GM21723 (cell line): Measurements from ENCODE around the gene PAIP1.
"Not testable (repeated sequence)": the region's sequence is repeated elsewhere in the genome, so short reads cannot be mapped to it uniquely, and the experiment has no call there.

Experiments used
- ATAC-seq: cut with Tn5 transposase; IDR thresholded peaks from one replicate; pipeline ENCODE4 v1.9.1; 2021; ENCODE audit warnings: mild to moderate bottlenecking, moderate library complexity; ENCODE audit not compliant: unreplicated experiment

PAIP1 gene, protein sequence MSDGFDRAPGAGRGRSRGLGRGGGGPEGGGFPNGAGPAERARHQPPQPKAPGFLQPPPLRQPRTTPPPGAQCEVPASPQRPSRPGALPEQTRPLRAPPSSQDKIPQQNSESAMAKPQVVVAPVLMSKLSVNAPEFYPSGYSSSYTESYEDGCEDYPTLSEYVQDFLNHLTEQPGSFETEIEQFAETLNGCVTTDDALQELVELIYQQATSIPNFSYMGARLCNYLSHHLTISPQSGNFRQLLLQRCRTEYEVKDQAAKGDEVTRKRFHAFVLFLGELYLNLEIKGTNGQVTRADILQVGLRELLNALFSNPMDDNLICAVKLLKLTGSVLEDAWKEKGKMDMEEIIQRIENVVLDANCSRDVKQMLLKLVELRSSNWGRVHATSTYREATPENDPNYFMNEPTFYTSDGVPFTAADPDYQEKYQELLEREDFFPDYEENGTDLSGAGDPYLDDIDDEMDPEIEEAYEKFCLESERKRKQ

DNA sequence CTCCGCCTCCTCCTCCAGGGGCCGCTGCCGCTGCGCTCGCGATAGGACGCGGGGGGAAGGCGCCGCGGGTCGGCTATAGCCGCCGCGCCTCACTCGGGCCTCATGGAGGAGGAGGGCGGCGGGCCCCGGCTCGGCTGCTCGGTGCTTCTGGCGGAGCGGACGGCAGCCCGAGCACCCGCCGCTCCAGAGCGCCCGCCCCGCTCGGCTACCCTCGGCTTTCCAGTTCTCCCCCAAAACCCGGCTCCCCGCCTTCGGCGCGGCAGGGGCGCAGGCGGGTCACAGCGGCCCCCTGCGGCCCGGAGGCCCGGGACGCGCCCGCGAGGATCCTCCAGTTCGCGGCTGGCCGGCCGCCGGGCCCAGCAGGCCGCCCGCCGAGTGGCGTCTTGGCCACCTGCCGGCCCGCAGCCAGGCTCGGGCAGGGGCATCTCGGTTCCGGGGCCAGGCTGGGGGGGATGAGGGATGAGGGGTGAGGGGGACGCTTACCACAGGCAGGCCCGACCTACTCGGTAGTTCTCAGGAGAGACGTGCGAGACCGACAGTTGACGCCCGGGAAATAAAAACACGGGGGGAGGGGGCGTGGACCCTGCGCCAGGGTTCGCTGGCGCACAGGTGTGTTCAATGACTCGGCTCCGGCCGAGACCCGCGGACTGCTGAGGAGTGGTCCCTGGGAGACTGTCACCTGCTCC, at the start of gene PAIP1:
Gene PAIP1 (minus strand): TSS at position 221 of the 686 bp plus-strand sequence. CDS start 231 bp downstream, outside the sequence.
- peak; percentile 79 for ATAC-seq

- ATAC-seq = no peak
These were observed 49.5 kb upstream of the PAIP1 start for GRCh38 chr5:43606351-43606750.

GRCh38 chr5:43604699-43605098, 47.8 kb upstream of the PAIP1 start:
- no peak for ATAC-seq

DNA sequence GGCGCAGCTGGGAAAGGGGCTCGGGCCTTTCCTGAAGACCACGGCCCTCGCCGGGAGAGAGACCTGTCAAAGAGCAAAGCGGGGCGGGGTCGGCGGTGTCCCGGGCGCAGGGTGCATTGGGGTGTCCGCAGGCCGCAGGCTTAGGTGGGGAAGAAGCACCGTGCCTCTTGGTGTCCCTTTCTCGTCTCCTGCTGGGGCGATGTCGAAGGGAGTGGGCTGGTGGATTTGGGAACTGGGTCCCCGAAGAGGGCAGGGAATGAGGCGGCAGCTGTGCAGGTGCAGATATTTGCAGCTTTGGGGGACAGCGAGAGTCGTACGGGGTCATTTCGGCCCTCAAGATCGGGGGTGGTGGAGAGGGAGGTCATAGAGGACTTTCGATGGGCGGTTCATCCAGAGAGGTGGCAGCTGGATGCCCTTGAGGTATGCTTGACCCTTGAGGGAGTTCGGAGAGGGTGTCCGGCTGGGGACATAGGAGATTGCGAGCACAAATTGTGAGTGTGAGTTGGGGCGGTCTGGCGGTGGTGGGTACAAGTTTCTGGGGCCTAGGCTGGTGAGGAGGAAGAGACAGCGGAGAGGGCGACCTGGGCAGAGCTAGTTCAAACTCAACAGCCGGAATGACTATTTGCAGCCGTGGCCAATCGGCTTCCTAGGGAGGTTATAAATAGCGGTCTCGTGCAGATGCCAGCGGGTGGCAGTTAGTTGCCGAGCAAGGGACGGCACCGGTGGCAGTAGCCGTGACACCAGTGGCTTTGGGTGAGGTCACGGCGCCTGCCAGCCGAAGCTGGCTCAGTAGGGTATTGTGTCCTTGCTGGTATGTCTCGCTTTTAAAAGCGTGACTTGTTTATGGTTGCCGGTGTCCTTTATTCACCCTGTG, 46.7 kb upstream of the PAIP1 start:
- ATAC-seq = peak; percentile 45

- ATAC-seq = peak; percentile 83
These were observed 45.8 kb upstream of the PAIP1 start, which contains the start of gene NNT for GRCh38 chr5:43602461-43603343. TSS of gene NNT (plus strand) at chr5:43603180. CDS start at chr5:43609196, 6,016 bp downstream.

DNA sequence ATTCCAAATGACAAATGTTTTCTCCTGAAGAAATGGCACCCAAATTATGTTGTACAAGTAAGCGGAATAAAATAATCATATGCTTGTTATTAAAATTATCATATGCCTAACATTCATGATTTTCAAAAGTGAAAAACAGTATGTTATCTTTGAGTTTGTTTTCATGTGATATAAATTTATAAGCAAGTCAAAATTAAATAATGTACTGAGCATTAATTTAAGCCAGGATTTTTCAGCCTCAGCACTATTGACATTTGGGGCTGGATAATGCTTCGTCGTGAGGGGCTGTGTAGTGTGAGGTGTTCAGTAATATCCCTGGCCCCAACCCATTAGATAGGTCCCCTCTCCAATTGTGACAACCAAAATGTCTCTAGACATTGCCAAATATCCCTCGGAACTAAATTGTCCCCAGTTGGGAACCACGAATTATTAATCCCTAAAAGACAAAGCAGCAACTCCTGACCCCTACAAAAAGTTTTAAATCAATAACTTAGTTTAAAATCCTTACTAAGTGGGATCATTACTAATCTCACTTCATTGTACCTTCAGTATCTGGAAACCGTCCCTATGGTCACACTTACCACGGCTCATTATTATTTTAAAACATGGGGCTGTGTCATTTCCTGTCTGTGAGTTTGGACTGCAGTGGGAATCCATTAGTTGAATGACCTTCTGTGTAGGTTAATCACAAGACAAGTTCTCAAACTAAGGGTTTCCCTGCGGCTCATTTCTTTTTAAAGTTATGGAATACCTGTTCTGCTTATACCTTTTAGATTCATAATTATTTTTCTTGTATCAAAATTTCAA, 44.8 kb upstream of the PAIP1 start:
- ATAC-seq = peak; percentile 32

- not testable (repeated sequence) for ATAC-seq
These were observed 42.0 kb upstream of the PAIP1 start for GRCh38 chr5:43598927-43599326.

GRCh38 chr5:43592363-43592762, 35.5 kb upstream of the PAIP1 start:
- ATAC-seq = no peak

GRCh38 chr5:43590700-43591099, 33.8 kb upstream of the PAIP1 start:
- ATAC-seq = no peak

DNA sequence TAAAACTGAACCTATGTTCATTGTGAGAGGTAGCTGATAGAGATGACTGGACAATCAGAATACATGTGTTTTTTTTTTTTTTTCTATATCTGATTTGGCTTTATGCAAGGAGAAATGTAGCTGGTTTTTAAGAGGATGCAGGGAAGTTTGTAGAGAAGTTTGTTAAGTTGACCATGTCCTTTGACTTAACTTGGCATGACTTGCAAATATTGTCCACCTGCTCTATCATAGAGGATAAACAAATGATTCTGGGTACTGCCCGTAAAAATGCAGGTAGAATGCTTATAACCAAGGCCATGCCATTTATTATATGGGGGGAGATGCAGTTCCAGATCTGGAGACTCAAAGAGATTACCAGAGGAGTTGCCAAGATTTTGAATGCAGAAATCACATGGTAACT, 32.4 kb upstream of the PAIP1 start:
- no peak for ATAC-seq

- no peak for ATAC-seq
These were observed 32.0 kb upstream of the PAIP1 start for GRCh38 chr5:43588842-43589241.

- ATAC-seq = no peak
These were observed 27.4 kb upstream of the PAIP1 start for GRCh38 chr5:43584166-43584699.

DNA sequence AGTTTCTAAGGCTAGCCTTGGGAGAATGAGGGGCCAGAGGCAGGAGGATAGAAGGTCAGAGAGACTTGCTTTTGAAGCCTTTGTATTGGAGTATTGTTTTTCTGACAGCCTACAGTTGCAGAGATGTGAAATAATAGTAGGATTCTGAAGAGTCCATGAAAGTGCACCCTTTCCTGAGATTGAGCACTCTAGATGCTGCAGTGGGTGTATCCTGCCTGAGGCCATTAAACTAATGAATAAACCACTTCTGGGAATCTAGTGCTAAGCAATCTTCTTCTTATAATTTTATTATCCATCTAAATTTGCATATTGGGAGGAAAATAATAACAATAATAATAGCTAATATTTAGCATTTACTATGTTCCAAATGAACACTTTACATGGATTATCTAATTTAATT, 26.8 kb upstream of the PAIP1 start:
- no peak for ATAC-seq

DNA sequence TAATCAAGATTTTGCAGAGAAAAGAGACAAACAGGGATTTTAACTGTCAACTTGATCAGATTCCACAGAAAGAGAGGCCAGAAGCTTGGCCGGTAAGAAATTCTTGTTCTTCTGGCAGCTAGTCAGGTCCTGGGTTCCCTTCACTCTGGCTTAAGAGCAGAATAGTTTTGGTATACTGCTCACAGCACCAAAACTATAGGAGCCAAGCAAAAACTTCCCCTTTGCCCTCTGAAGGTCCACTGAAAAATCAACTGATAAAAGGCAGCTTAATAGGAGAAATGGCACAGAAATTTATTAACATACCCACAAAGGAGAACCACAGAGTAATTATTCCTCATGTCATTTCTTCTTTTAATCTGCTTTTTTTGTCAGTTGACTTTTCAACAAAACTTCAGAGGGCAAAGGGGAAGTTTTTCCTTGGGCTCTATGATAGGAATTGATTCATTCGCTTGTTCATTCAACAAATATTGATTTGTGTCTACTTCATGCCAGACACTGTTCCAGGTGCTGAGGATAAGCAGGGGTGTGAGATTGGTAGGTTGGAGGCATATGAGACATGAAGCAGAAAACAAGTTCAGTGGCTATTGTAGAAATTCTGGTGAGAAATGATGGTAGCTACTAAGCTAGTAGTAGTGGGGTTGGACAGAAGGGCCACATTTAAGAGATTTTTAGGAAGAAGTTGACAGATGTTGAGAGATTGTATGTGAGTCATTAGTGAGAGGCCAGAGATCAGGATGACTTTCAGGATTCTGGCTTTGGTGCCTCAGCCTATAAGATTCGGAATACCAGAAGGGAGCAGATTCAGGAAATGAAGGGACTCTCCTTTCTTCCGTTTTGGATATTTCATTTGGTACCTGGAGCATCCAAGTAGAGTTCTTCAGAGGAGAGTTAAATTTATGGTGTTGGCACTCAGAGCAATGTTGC, 25.5 kb upstream of the PAIP1 start:
- ATAC-seq = no peak

- ATAC-seq = no peak
These were observed 24.5 kb upstream of the PAIP1 start for GRCh38 chr5:43581398-43581797.

DNA sequence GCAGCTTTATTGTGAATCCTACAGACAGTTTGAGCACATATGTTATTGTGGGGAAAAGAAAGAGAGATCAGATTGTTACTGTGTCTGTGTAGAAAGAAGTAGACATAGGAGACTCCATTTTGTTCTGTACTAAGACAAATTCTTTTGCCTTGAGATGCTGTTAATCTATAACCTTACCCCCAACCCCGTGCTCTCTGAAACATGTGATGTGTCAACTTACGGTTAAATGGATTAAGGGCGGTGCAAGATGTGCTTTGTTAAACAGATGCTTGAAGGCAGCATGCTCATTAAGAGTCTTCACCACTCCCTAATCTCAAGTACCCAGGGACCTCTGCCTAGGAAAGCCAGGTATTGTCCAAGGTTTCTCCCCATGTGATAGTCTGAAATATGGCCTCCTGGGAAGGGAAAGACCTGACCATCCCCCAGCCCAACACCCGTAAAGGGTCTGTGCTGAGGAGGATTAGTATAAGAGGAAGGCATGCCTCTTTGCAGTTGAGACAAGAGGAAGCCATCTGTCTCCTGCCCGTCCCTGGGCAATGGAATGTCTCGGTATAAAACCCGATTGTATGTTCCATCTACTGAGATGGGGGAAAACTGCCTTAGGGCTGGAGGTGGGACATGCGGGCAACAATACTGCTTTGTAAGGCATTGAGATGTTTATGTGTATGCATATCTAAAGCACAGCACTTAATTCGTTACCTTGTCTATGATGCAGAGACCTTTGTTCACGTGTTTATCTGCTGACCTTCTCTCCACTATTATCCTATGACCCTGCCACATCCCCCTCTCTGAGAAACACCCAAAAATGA, 23.7 kb upstream of the PAIP1 start:
- ATAC-seq = not testable (repeated sequence)

DNA sequence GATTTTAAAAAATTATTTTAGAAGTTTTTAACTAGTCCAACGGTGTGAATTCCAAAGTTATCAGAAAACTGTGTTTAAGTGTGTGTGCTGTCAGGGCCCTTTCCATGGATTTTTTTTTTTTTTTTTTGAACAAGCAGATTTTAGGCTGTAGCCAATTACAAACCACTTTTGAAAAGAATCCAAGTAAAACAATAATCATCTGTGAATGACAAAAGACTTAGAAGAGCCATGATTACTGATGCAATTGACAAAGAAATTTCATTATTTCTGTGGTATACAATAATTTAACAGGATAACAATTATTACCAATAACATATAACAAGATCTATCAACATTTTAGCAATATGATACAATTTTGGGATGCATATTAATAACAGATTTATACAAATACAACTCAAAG, 16.2 kb upstream of the PAIP1 start:
- no peak for ATAC-seq
